Activated T-helper 2 cell treated with anti-CD3 and anti-CD28 coated beads, Interferon-gamma antibody, Interleukin-2, Interleukin-4, amounts not matched to agents 10 μg/mL and 5 μg/mL and 100 μg/mL, durations not matched to agents 14 hours and 24 hours and 36 hours (primary cell): Measurements from ENCODE around the gene REEP1. TPM values are rescaled to one million over a fixed set of nuclear protein-coding genes. Genes with fewer than 3 reads are reported as not detected.
"Not testable (repeated sequence)": the region's sequence is repeated elsewhere in the genome, so short reads cannot be mapped to it uniquely, and the experiment has no call there.

Experiments
- DNase-seq: peaks from one replicate; pipeline ENCODE4 v3.0.0; 2021; ENCODE audit warnings: low spot score
- H3K27ac Mint-ChIP-seq: one replicate; pipeline ENCODE4 v1.8.0; 2021; ENCODE audit warnings: mixed read lengths
- H3K27me3 Mint-ChIP-seq: one replicate; pipeline ENCODE4 v1.8.0; 2021; ENCODE audit warnings: low read depth, mixed read lengths
- H3K36me3 Mint-ChIP-seq: one replicate; pipeline ENCODE4 v1.8.0; 2021; ENCODE audit warnings: low read depth, mixed read lengths
- H3K4me1 Mint-ChIP-seq: one replicate; pipeline ENCODE4 v1.8.0; 2021; ENCODE audit warnings: low read depth, mixed read lengths
- H3K4me3 Mint-ChIP-seq: one replicate; pipeline ENCODE4 v1.8.0; 2021; ENCODE audit warnings: low read depth, mild to moderate bottlenecking, moderate library complexity, mixed read lengths
- H3K9me3 Mint-ChIP-seq: one replicate; pipeline ENCODE4 v1.8.0; 2021; ENCODE audit warnings: mixed read lengths
- intact Hi-C: fragments of 100-400 bp; cut with micrococcal nuclease; formaldehyde crosslinking; loops from one replicate; pipeline ENCODE4 v1.15.1; 2023
- total RNA-seq: library from RNA; stranded (reverse); gene quantifications from 2 replicates; pipeline ENCODE4 v1.2.3, GENCODE V29; 2022

The REEP1 gene
- total RNA-seq, 1 donor from 2014 or later, result 0.71 TPM

DNA sequence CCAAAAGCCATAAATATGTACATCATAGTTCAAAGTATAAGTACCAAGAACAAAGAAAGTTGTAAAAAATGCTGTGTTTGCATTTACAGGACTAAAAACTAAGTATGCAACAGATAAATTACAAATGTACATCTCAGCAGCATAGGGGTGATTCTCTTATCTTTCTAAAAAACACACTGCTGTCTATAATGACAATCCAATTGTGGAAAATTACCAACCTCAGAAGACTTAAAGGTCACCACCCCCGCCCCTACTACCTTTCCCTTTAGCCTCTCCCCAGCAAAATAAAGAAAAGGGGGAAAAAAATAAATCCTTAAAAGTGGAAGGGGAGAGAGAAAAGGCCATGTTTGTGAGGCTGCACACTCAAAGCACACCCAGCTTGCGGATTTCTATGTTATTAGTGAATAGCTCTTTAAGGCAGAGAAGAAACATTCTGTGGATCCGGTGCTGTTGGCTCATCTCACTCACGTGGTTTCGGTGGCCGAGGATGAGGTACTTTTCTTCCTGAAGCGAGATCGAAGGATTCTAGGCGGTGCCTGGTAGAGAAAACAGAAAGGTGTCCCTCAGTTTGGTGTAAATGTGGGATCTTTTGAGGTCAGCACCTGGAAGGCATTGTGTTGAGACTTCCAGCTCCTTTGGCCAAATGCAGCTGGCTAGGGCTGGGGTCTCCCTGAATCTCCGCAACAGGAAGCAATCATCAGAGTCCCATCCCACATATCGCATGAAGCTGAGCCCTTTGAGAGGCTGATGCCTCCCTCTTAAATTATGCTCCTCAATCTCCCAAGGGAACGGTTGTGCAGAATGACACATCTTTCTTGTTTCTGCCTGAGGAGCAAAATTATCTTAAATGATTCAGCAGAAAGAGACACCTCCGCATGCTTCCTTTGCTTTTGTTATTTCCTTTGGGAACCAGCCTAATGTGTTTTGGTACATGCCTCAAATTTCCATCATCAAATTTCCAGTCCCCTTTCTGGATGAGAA is 120.6 kb downstream of the REEP1 start:
- intact Hi-C loops, result no loop called here
- Mint-ChIP-seq H3K36me3 (peaks cover 25% of the 10 kb centered on the region), H3K27ac (no peak overlapping the region), H3K4me1 (peaks cover 13% of the 10 kb centered on the region), H3K4me3 (no peak overlapping the region), H3K9me3 (peaks cover 5% of the 10 kb centered on the region), H3K27me3 (no peaks in the 10 kb centered on the region)
- DNase-seq, result no peak

DNA sequence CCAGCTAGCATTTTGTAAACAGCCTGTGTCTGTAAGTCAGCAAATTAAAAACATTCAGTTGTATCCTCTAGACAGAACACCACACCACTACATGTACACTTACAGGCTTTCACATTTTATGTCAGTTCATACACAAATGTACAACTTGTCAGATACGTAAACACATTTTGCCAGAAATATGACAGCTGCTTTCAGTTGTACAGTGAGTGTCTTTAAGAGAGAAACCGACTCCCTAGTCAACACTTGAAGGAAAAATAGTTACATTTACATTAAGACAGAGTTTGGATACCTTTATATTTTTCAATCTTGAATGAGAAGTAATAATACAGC is 123.0 kb downstream of the REEP1 start:
- Mint-ChIP-seq H3K27me3 (no peaks in the 10 kb centered on the region), H3K4me3 (no peak overlapping the region), H3K4me1 (peaks cover 11% of the 10 kb centered on the region), H3K27ac (no peak overlapping the region), H3K36me3 (peaks cover 46% of the 10 kb centered on the region), H3K9me3 (peaks cover 5% of the 10 kb centered on the region)
- DNase-seq, result no peak
- intact Hi-C loops, result no loop called here

DNA sequence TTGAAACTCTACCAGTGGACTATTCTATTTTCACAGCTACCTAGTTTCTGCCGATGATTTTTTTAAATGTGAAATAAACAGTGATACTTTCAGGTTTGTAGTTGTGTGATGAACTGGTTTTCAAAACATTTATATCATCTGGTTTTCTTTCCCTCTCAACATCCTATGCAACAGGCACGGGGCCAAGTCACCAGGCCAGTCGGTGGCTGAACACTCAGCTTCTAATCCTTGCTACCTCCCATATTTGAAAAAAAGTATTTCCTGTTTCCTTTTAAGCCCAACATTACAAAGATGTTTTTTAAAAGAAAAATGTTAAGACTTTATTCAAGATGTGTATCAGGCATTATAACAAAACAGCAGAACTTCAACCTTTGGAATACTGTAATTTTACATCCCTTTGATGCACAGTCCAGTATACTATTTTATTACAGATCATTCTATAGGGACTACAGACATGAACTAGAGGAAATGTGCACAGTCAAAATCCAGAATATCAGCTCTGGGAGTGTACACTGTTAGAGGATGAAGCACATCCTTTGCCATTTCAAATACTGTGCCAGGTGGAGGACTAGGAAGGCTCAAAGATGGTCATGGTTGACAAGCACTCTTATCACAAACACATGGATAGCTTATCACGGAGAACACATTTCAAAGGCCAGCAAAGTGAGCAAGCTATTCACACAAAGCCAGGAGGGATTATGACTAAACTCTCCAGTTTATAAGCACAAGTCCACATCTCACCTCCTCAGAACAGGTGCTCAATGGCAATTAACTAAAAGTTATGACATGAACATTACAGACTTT is 123.5 kb downstream of the REEP1 start:
- Mint-ChIP-seq H3K36me3 (peaks cover 50% of the 10 kb centered on the region), H3K27ac (no peak overlapping the region), H3K4me3 (no peak overlapping the region), H3K4me1 (peaks cover 11% of the 10 kb centered on the region), H3K27me3 (no peaks in the 10 kb centered on the region), H3K9me3 (peaks cover 5% of the 10 kb centered on the region)
- intact Hi-C loops, result no loop called here
- DNase-seq, result no peak

DNA sequence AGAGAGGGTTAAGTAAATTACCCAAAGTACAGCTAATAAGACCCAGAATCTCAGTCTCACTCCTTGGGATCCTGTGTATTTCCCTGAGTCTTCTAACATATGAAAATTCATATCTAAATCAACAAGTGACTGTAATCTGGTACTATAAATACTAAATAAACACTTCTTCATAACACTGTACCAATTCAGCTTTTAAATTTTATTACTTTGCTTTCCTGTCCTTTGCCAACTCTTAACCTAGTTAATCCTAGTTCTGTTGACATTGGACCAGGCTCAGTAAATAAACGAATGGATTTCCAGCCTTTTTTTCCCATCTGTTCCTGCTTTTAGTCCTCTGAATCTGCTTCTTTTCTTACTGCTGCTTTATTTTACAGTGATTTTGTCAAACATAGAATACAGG is 124.4 kb downstream of the REEP1 start:
- peaks cover 3% of the 10 kb centered on the region for H3K9me3 Mint-ChIP-seq
- no peak overlapping the region for H3K4me3 Mint-ChIP-seq
- no peak for DNase-seq
- no peaks in the 10 kb centered on the region for H3K27me3 Mint-ChIP-seq
- intact Hi-C loops, result no loop called here
- H3K27ac Mint-ChIP-seq, result no peak overlapping the region
- peaks cover 56% of the 10 kb centered on the region for H3K36me3 Mint-ChIP-seq
- H3K4me1 Mint-ChIP-seq, result peaks cover 8% of the 10 kb centered on the region

DNA sequence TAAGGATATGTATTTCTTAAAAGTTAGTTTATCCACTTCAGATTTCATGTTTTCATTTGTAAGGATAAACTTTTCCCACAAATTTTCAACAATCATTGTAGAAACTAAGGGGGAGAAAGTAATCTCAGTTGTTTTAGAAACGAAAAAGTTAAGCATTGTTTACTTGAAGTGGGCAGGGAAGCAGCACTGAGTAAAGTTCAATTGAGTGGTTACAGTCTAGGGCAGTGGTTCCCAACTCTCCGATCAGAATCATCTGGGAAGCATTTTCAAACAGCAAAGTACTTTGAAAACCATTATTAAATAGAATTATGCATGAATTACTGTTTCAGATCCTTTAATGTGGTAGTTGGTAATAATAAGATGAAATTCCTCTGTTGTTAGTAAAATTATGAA is 125.6 kb downstream of the REEP1 start:
- peaks cover 64% of the 10 kb centered on the region for H3K36me3 Mint-ChIP-seq
- no peak for DNase-seq
- no peak overlapping the region for H3K4me3 Mint-ChIP-seq
- no peak overlapping the region for H3K27ac Mint-ChIP-seq
- intact Hi-C loops, result no loop called here
- peaks cover 4% of the 10 kb centered on the region for H3K4me1 Mint-ChIP-seq
- H3K9me3 Mint-ChIP-seq, result no peaks in the 10 kb centered on the region
- H3K27me3 Mint-ChIP-seq, result no peaks in the 10 kb centered on the region

DNA sequence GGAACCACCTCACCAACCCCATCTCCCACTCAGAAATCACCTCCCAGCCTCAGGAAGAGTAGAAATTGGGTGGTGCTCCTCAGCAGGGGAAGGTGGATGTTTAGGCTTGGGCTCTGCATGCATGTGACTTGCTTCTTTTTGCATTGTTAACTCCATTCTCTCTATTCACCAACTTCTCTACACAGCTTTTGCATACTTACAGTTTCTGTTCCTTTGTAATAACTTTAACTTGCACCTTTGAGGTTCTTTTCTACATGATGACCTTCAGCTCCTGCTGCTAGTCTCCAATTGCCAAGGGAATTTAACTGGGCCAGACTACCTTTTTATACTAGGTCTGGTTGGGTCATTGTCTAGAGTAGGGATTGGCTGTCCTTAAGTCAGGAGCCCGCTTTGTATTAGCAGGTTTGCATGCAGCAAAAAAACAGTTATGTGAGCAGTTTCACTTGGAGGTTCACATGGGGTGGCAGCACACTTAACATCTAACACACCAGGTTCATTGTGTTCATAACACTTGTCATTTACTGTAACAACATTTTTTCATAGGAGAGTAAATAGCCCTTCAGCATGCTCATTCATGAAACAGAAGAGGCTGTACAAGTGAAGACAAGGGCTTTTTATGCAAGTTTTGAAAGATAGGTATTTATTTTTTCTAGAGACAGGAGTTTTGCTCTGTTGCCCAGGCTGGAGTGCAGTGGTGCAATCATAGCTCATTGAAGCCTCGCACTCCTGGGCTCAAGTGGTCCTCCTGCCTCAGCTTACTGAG is 126.2 kb downstream of the REEP1 start:
- DNase-seq, result no peak
- Mint-ChIP-seq H3K4me1 (peaks cover 2% of the 10 kb centered on the region), H3K27me3 (no peaks in the 10 kb centered on the region), H3K9me3 (no peaks in the 10 kb centered on the region), H3K36me3 (peaks cover 70% of the 10 kb centered on the region), H3K27ac (no peak overlapping the region), H3K4me3 (no peak overlapping the region)
- intact Hi-C loops, result no loop called here

DNA sequence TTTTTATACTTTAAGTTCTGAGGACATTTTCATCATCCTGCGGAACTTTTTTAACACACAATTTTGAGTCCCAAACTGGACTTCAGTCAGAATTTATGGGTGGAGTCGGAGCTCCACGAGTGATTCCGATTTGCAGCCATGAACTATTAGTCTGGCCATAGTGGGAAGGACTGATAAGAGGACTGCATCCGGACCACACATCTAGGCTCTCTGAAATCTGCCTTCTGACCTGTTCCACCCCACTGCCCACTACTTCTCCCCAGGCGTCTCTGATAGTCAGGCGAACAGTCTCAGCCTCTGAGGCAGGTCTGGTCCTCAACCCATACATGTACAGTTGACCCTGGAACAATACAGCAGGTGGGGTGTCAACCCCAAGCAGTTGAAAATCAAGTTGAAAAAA is 133.0 kb downstream of the REEP1 start:
- Mint-ChIP-seq H3K4me3 (no peak overlapping the region), H3K36me3 (peaks cover 45% of the 10 kb centered on the region), H3K27ac (no peak overlapping the region), H3K9me3 (no peaks in the 10 kb centered on the region), H3K27me3 (no peaks in the 10 kb centered on the region), H3K4me1 (peaks cover 24% of the 10 kb centered on the region)
- no peak for DNase-seq
- intact Hi-C loops, result no loop called here

DNA sequence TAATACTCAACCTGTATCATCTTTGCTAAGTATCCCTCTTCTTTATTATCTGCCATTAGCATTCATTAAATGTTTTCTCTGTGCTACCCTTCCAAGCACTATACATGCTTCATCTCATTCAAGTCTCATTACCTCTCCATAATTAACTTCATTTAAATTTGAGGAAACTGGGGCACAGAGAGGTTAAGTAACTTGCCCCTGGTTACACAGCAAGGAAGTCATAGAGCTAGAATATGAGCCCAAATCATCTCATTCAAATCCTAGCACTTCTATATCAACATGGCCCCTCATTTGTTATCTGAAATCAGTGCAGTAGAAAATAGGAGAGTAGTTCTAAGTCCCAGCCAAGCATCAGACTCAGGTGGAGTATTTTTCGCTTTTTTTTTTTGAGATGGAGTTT is 133.8 kb downstream of the REEP1 start:
- H3K27me3 Mint-ChIP-seq, result no peaks in the 10 kb centered on the region

DNA sequence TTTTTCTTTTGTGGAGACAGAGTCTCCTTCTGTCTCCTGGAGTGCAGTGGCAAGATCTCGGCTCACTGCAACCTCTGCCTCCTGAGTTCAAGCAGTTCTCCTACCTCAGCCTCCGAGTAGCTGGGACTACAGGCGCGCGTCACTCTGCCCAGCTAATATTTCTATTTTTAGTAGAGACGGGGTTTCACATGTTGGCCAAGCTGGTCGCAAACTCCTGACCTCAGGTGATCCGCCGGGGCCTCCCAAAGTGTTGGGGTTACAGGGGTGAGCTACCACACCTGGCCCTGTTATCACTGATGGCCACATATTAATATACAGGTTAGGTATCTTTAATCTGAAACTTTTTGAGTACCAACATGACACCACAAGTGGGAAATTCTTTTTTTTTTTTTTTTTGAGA is 134.7 kb downstream of the REEP1 start:
- no peak overlapping the region for H3K4me3 Mint-ChIP-seq
- H3K36me3 Mint-ChIP-seq, result peaks cover 34% of the 10 kb centered on the region
- no peaks in the 10 kb centered on the region for H3K27me3 Mint-ChIP-seq
- DNase-seq, result no peak
- no peak overlapping the region for H3K27ac Mint-ChIP-seq
- peaks cover 26% of the 10 kb centered on the region for H3K4me1 Mint-ChIP-seq
- intact Hi-C loops, result no loop called here
- H3K9me3 Mint-ChIP-seq, result no peaks in the 10 kb centered on the region

More for the DNA sequence above, 133.8 kb downstream of the REEP1 start:
- H3K27ac Mint-ChIP-seq, result no peak overlapping the region
- intact Hi-C loops, result no loop called here
- H3K4me3 Mint-ChIP-seq, result no peak overlapping the region
- no peak for DNase-seq
- peaks cover 24% of the 10 kb centered on the region for H3K4me1 Mint-ChIP-seq
- H3K9me3 Mint-ChIP-seq, result no peaks in the 10 kb centered on the region
- H3K36me3 Mint-ChIP-seq, result peaks cover 42% of the 10 kb centered on the region

DNA sequence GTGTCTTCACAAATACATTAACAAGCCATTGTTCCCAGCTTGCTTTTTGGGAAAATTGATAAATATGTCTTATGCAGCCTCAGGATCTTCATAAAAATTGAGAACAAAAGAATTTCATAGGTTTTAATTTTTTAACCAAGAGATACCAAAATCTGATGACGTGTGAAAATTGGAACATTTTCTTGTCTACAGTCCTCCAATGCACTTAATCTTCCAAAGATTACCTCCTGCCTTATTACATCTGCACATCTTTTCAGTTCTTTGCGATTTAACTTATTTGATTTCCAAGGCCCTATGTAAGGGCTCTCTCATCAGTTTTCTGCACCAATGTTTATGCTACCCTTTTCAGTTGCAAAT is 135.1 kb downstream of the REEP1 start:
- H3K4me1 Mint-ChIP-seq, result peaks cover 26% of the 10 kb centered on the region
- no peaks in the 10 kb centered on the region for H3K9me3 Mint-ChIP-seq
- H3K27ac Mint-ChIP-seq, result no peak overlapping the region
- DNase-seq, result no peak
- intact Hi-C loops, result no loop called here
- peaks cover 31% of the 10 kb centered on the region for H3K36me3 Mint-ChIP-seq
- H3K27me3 Mint-ChIP-seq, result no peaks in the 10 kb centered on the region
- no peak overlapping the region for H3K4me3 Mint-ChIP-seq

DNA sequence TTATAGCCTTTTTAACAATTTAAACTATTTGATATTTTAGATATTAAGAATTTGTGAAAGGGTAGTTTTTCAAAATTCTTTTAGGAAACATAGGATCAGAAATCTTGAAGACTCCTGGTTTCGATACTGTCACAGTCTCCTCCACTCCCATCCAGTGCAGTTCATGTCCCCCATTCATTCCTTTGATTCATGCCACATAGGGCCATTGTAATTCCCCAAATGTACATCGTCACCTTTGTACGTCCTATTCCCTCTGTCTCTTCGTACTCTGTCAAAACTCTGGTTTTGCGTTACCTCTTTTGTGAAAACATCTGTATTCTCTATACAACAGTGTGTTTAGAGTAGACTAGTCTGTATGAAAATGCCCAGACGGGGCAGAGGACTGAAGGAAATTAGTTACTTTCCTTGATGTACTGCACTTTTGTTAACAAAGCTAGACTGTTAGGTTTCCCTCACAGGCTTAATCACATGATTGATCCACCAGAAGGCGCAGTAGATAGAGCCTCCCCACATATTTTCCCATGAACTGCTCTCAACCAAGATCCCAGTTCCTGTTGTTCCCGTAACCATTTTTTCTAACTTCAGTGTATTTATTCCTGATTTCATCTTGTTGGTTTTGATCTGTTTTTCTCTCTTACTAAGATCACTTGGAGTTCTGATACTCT is 135.6 kb downstream of the REEP1 start:
- no peaks in the 10 kb centered on the region for H3K9me3 Mint-ChIP-seq
- H3K27ac Mint-ChIP-seq, result no peak overlapping the region
- H3K4me3 Mint-ChIP-seq, result peak overlapping the region; percentile 34
- intact Hi-C loops, result no loop called here
- peaks cover 29% of the 10 kb centered on the region for H3K4me1 Mint-ChIP-seq
- no peak for DNase-seq
- H3K36me3 Mint-ChIP-seq, result peaks cover 26% of the 10 kb centered on the region
- H3K27me3 Mint-ChIP-seq, result no peaks in the 10 kb centered on the region

DNA sequence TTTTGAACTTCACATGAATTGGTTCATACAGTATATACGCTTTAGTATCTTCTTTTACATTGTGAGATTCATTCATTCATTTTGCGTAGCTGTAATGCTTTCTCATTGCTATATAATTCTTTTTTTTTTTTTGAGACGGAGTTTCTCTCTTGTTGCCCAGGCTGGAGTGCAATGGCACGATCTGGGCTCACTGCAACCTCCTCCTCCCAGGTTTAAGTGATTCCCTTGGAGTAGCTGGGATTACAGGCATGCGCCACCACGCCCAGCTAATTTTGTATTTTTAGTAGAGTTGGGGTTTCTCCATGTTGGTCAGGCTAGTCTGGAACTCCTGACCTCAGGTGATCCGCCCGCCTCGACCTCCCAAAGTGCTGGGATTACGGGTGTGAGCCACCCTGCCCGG is 136.9 kb downstream of the REEP1 start:
- intact Hi-C loops, H3K9me3 Mint-ChIP-seq, H3K27me3 Mint-ChIP-seq, DNase-seq: not testable (repeated sequence)
- Mint-ChIP-seq H3K36me3 (peaks cover 17% of the 10 kb centered on the region), H3K4me1 (peaks cover 33% of the 10 kb centered on the region), H3K4me3 (peak overlapping the region; percentile 100), H3K27ac (peak overlapping the region; percentile 58)
